ENCODE measurements around the gene TRMT61B.

Gene TRMT61B

GRCh38 chr2:28870146-28870891 lies at the start of gene TRMT61B:
Gene TRMT61B (minus strand): TSS chr2:28870309. CDS start chr2:28870277, 32 bp downstream.
- H3K4me3 ChIP-seq (ENCODE audit: low read depth, low read length) = peak within 1 kb of the TSS; percentile 68
- TF ChIP-seq, protein P1, sequence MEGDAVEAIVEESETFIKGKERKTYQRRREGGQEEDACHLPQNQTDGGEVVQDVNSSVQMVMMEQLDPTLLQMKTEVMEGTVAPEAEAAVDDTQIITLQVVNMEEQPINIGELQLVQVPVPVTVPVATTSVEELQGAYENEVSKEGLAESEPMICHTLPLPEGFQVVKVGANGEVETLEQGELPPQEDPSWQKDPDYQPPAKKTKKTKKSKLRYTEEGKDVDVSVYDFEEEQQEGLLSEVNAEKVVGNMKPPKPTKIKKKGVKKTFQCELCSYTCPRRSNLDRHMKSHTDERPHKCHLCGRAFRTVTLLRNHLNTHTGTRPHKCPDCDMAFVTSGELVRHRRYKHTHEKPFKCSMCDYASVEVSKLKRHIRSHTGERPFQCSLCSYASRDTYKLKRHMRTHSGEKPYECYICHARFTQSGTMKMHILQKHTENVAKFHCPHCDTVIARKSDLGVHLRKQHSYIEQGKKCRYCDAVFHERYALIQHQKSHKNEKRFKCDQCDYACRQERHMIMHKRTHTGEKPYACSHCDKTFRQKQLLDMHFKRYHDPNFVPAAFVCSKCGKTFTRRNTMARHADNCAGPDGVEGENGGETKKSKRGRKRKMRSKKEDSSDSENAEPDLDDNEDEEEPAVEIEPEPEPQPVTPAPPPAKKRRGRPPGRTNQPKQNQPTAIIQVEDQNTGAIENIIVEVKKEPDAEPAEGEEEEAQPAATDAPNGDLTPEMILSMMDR (IDR thresholded peaks at IDR 0.05; ENCODE audit: low read depth, low read length) = no peak
- in situ Hi-C loops (cut with HindIII; ENCODE audit: low sequenced_read_pairs) = no loop called here
- peak; percentile 94 for DNase-seq (ENCODE audit: low read depth, low spot score)

DNA sequence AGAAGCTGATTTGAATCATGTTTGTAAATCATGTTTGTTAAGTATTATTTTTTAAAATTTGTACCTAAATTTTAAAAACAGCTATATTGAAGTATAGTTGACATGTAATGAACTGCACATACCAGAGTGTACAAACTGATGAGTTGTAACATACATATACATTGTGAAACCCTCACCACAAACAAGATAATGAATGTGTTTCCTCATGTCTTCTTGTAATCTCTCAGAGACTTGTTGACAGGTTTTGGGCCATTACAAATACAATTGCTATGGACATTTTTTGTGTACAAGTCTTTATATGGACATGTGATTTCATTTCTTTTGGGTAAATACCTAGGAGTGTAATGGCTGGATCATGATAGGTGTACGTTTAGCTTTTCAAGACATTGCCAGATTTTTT lies 45.8 kb upstream of the TRMT61B start:
- H3K4me3 ChIP-seq (ENCODE audit: low read depth, low read length) = no peak overlapping the region
- DNase-seq (ENCODE audit: low read depth, low spot score) = no peak
- TF ChIP-seq, protein P1 (IDR thresholded peaks at IDR 0.05; ENCODE audit: low read depth, low read length) = no peak
- in situ Hi-C loops (cut with HindIII; ENCODE audit: low sequenced_read_pairs) = no loop called here

DNA sequence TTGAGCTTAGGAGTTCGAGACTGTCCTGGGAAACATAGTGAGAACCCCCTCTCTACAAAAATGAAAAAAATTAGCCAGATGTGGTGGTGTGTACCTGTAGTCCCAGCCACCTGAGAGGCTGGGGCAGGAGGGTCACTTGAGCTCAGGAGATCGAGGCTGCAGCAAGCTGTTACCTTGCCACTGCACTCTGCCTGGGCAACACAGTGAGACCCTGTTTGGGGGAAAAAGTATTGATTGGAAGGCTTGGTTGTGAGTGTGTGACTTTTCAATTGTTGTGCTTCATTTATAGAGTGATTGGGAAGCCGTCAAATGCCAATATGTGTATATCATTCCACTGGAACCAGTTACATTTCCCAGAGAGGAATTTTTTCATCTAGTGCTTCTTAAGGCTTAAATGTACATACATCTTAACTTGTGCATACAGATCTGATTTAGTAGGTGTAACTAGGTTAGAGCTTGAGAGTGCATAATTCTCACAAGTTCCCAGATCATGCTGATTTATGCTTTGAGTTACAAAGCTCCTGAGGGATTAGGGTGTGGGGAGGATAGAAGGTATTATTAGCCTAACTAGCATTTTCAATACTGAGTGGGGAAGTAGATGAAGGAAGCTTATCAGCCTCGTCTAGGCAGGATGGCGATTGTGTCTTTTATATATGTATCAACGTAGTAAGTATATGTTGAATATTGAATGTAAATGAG lies 39.7 kb upstream of the TRMT61B start:
- in situ Hi-C loops (cut with HindIII; ENCODE audit: low sequenced_read_pairs) = no loop called here
- H3K4me3 ChIP-seq (ENCODE audit: low read depth, low read length) = no peak overlapping the region
- TF ChIP-seq, protein P1 (IDR thresholded peaks at IDR 0.05; ENCODE audit: low read depth, low read length) = no peak
- no peak for DNase-seq (ENCODE audit: low read depth, low spot score)

DNA sequence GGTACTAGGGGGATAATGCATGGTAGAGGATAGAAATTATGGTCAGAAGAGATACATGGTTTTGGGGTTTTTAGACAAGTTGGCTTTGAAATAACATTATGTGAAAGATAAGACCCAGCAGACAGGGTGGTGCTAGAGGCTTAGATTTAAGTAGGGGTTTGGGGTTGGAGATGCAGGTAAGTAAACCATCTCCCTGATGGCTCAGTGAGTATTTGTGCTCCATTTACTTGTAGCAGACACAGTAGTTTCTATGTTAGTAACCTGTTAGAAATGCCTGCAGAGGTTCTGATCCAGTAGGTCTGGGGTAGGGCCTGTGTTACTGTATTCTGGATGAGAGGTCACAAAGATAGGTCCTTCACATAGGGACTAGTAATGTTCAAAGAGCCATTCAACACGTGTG lies 38.1 kb upstream of the TRMT61B start:
- no peak for DNase-seq (ENCODE audit: low read depth, low spot score)
- in situ Hi-C loops (cut with HindIII; ENCODE audit: low sequenced_read_pairs) = no loop called here
- H3K4me3 ChIP-seq (ENCODE audit: low read depth, low read length) = no peak overlapping the region
- TF ChIP-seq, protein P1 (IDR thresholded peaks at IDR 0.05; ENCODE audit: low read depth, low read length) = no peak

DNA sequence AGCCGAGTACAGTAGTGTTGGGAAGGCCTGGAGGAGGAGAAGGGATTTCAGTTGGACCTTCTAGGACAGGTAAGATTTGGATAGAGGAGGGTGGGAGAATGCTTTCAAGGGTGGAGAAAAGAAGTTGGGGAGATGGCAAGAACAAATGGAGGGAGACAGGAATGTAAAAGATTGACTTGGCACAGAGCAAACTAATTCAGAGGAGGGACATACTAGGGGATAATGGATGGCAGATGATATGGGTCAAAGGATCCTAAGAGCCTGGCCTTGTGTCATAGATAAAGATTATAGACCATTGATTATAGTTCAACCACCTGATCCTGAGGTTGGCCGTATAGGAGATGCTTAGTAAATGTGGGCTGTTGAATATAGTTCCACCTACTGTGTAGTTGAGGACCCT lies 36.7 kb upstream of the TRMT61B start:
- in situ Hi-C loops (cut with HindIII; ENCODE audit: low sequenced_read_pairs) = no loop called here
- DNase-seq (ENCODE audit: low read depth, low spot score) = no peak
- TF ChIP-seq, protein P1 (IDR thresholded peaks at IDR 0.05; ENCODE audit: low read depth, low read length) = no peak
- no peak overlapping the region for H3K4me3 ChIP-seq (ENCODE audit: low read depth, low read length)

GRCh38 chr2:28906376-28906775 lies 36.3 kb upstream of the TRMT61B start:
- TF ChIP-seq, protein P1 (IDR thresholded peaks at IDR 0.05; ENCODE audit: low read depth, low read length) = no peak
- H3K4me3 ChIP-seq (ENCODE audit: low read depth, low read length) = no peak overlapping the region
- no peak for DNase-seq (ENCODE audit: low read depth, low spot score)
- in situ Hi-C loops (cut with HindIII; ENCODE audit: low sequenced_read_pairs) = no loop called here
